OCI-LY1 (cell line): Measurements from ENCODE around the gene PPP1R36.

Source experiments
- H2AFZ ChIP-seq: fragments of 200-600 bp; sonication (generic), shearing (Covaris generic); 2 replicates; pipeline ENCODE4 v1.6.0; 2014; ENCODE audit warnings: antibody characterized with exemption, mild to moderate bottlenecking, low read length
- H3F3A ChIP-seq: fragments of 200-600 bp; sonication (generic), shearing (Covaris generic); 2 replicates; pipeline ENCODE4 v1.6.0; 2014; ENCODE audit warnings: mild to moderate bottlenecking, antibody characterized with exemption, low read length, moderate library complexity; ENCODE audit not compliant: insufficient read depth
- H3K27ac ChIP-seq: fragments of 200-600 bp; sonication (generic); 2 replicates; pipeline ENCODE4 v1.5.1; 2014; ENCODE audit warnings: low read length, mixed run types, mild to moderate bottlenecking, low read depth; ENCODE audit not compliant: poor library complexity, severe bottlenecking
- H3K27me3 ChIP-seq: fragments of 200-600 bp; sonication (generic); 2 replicates; pipeline ENCODE4 v1.6.0; 2014; ENCODE audit warnings: antibody characterized with exemption, mild to moderate bottlenecking, low read length, moderate library complexity; ENCODE audit not compliant: insufficient read depth
- H3K36me3 ChIP-seq: fragments of 200-600 bp; sonication (generic); 2 replicates; pipeline ENCODE4 v1.6.1; 2014; ENCODE audit warnings: mild to moderate bottlenecking, antibody characterized with exemption, low read length, moderate library complexity, mixed read lengths; ENCODE audit not compliant: insufficient read depth
- H3K4me1 ChIP-seq: fragments of 200-600 bp; sonication (generic); 2 replicates; pipeline ENCODE4 v1.5.1; 2014; ENCODE audit warnings: mild to moderate bottlenecking, low read length, moderate library complexity; ENCODE audit not compliant: insufficient read depth, severe bottlenecking
- H3K4me2 ChIP-seq: fragments of 200-600 bp; sonication (generic), shearing (Covaris generic); 2 replicates; pipeline ENCODE4 v1.6.1; 2014; ENCODE audit warnings: low read length
- H3K4me3 ChIP-seq: fragments of 200-600 bp; sonication (generic); 2 replicates; pipeline ENCODE4 v1.5.1; 2014; ENCODE audit warnings: low read length, low read depth, mild to moderate bottlenecking, mixed read lengths; ENCODE audit not compliant: poor library complexity, severe bottlenecking
- H3K79me2 ChIP-seq: fragments of 200-600 bp; shearing (Covaris generic); 2 replicates; pipeline ENCODE4 v1.6.1; 2016; ENCODE audit warnings: mixed run types, low read length, mixed read lengths; ENCODE audit not compliant: insufficient read depth
- H3K9ac ChIP-seq: fragments of 200-600 bp; sonication (generic), shearing (Covaris generic); 2 replicates; pipeline ENCODE4 v1.6.1; 2014; ENCODE audit warnings: mild to moderate bottlenecking, low read length, mixed read lengths
- H3K9me2 ChIP-seq: fragments of 200-600 bp; sonication (generic), shearing (Covaris generic); 2 replicates; pipeline ENCODE4 v1.6.1; 2014; ENCODE audit warnings: low read depth, mild to moderate bottlenecking, low read length, mixed read lengths
- H3K9me3 ChIP-seq: fragments of 200-600 bp; shearing (Covaris generic); 2 replicates; pipeline ENCODE4 v1.6.1; 2014; ENCODE audit warnings: low read length, mixed read lengths
- H4K20me1 ChIP-seq: fragments of 200-600 bp; sonication (generic), shearing (Covaris generic); 2 replicates; pipeline ENCODE4 v1.6.0; 2016; ENCODE audit warnings: mild to moderate bottlenecking, low read length; ENCODE audit not compliant: insufficient read depth
- CTCF ChIP-seq: fragments of 200-600 bp; sonication (generic), shearing (Covaris generic); IDR thresholded peaks from 2 replicates; pipeline ENCODE4 v1.5.1; 2017; ENCODE audit warnings: mild to moderate bottlenecking, antibody characterized with exemption, low read length, moderate library complexity, mixed read lengths
- EZH2 ChIP-seq: fragments of 200-600 bp; sonication (generic), shearing (Covaris generic); IDR thresholded peaks from 2 replicates; pipeline ENCODE4 v1.8.0; 2017; ENCODE audit warnings: borderline replicate concordance, mixed run types, mild to moderate bottlenecking, antibody characterized with exemption, low read length, moderate library complexity, mixed read lengths

The PPP1R36 gene

GRCh38 chr14:64507376-64508156, 42.2 kb upstream of the PPP1R36 start:
- Histone ChIP-seq H3K4me3 (peak overlapping the region; percentile 86), H3K27ac (peak overlapping the region; percentile 96)

GRCh38 chr14:64508215-64508776, 41.5 kb upstream of the PPP1R36 start:
- no peaks in the 10 kb centered on the region for H3K9me2 ChIP-seq
- peaks cover 15% of the 10 kb centered on the region; the same call in 1 of the 2 replicates for H3K36me3 ChIP-seq
- TF ChIP-seq EZH2 (no peak), CTCF (no peak)
- peak overlapping the region; percentile 86 for H3K4me3 ChIP-seq
- no peaks in the 10 kb centered on the region for H4K20me1 ChIP-seq
- peaks cover 58% of the 10 kb centered on the region for H3K4me1 ChIP-seq
- H3K27ac ChIP-seq: peak overlapping the region; percentile 96
- no peaks in the 10 kb centered on the region for H3K9me3 ChIP-seq
- no peaks in the 10 kb centered on the region for H3K27me3 ChIP-seq
- peak overlapping the region; percentile 75 for H3K4me2 ChIP-seq
- H3F3A ChIP-seq: peaks cover 9% of the 10 kb centered on the region; the same call in 1 of the 2 replicates
- peak overlapping the region; percentile 95; the same call in 1 of the 2 replicates for H3K9ac ChIP-seq
- H2AFZ ChIP-seq: no peak overlapping the region
- peaks cover 79% of the 10 kb centered on the region for H3K79me2 ChIP-seq

More at GRCh38 chr14:64507376-64508156, 42.2 kb upstream of the PPP1R36 start:
- Histone ChIP-seq H3K27me3 (no peaks in the 10 kb centered on the region), H3K9me2 (no peaks in the 10 kb centered on the region), H3K9me3 (no peaks in the 10 kb centered on the region), H3K4me2 (peak overlapping the region; percentile 75), H3K4me1 (peaks cover 59% of the 10 kb centered on the region), H3F3A (peaks cover 9% of the 10 kb centered on the region; the same call in 1 of the 2 replicates), H3K79me2 (peaks cover 72% of the 10 kb centered on the region), H4K20me1 (no peaks in the 10 kb centered on the region), H3K9ac (peak overlapping the region; percentile 95; the same call in 1 of the 2 replicates), H2AFZ (no peak overlapping the region), H3K36me3 (peaks cover 7% of the 10 kb centered on the region; the same call in 1 of the 2 replicates)
- TF ChIP-seq EZH2 (no peak), CTCF (no peak)

- peak overlapping the region; percentile 32; the same call in 1 of the 2 replicates for H3K9ac ChIP-seq
- TF ChIP-seq EZH2 (no peak), CTCF (no peak)
- H3K4me2 ChIP-seq: peak overlapping the region; percentile 75
- peak overlapping the region; percentile 86 for H3K4me3 ChIP-seq
- H3K36me3 ChIP-seq: peaks cover 15% of the 10 kb centered on the region; the same call in 1 of the 2 replicates
- H3K79me2 ChIP-seq: peaks cover 86% of the 10 kb centered on the region
- peaks cover 58% of the 10 kb centered on the region for H3K4me1 ChIP-seq
- H2AFZ ChIP-seq: no peak overlapping the region
- no peaks in the 10 kb centered on the region for H4K20me1 ChIP-seq
- no peaks in the 10 kb centered on the region for H3K27me3 ChIP-seq
- peak overlapping the region; percentile 96 for H3K27ac ChIP-seq
- H3K9me2 ChIP-seq: no peaks in the 10 kb centered on the region
- H3K9me3 ChIP-seq: no peaks in the 10 kb centered on the region
- peaks cover 9% of the 10 kb centered on the region; the same call in 1 of the 2 replicates for H3F3A ChIP-seq
These were observed 40.7 kb upstream of the PPP1R36 start for GRCh38 chr14:64509036-64509435.
